Globus pallidus (tissue), 1 donor: ENCODE results near the gene BCKDHB.
A peak's percentile ranks its signal among the peaks of the same experiment; 100 is the strongest.
"Not testable (repeated sequence)": the region's sequence is repeated elsewhere in the genome, so short reads cannot be mapped to it uniquely, and the experiment has no call there.

ENCODE experiments used
- DNase-seq: peaks from one replicate; pipeline ENCODE4 v3.0.0-alpha.2; 2015; ENCODE audit warnings: low spot score

The BCKDHB gene

DNA sequence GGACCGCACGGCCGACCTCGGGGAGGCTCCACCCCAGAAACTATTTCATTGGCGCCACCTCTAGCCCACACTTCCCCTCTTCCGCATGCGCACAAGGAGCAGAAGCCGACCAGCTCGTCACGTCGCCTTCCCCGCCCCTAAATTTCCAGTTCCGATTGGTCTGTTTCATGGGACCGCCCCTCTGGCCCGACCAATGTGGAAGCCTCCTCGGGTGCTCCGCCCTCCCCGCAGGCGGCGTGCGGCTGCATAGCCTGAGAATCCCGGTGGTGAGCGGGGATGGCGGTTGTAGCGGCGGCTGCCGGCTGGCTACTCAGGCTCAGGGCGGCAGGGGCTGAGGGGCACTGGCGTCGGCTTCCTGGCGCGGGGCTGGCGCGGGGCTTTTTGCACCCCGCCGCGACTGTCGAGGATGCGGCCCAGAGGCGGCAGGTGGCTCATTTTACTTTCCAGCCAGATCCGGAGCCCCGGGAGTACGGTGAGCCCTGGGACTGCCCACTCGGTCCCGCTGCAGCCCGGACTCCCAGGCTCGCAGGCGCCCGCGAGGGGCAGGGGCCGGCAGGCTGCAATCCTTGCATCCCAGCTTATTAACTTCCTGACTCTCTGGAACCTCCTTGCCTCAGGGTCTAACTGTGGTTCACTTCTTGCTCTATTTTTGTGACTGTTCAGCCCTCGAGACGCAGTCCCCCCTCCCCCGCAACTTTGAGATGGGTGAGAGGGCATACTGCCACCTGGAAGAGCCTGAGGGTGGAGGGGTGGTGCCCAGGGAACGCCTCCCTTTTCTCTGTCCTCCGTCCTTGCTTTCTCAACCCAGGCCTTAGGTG, at the start of gene BCKDHB:
Gene BCKDHB, plus strand, starts transcription at position 254 of the 818 bp plus-strand sequence. Its CDS starts 23 bp downstream, at position 277.
- DNase-seq = peak; percentile 98

DNA sequence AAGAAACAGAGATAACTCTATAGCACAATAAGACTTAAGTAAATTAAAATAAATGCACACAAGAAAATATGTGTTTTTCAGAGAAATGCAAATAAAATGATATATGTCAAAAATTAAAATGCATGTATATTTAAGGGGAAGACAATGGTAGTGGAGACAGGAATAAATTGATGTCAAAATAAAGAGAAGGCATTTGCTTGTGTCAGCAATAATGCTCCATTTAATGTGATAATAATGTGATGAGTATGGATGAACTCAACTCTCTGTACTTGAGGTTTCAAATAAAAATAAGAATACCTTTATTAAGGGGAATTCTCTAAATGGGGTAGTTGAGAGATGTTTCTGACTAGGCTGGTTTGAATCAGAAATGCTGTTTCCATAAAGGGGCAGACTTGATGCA, 45.7 kb upstream of the BCKDHB start:
- no peak for DNase-seq

DNA sequence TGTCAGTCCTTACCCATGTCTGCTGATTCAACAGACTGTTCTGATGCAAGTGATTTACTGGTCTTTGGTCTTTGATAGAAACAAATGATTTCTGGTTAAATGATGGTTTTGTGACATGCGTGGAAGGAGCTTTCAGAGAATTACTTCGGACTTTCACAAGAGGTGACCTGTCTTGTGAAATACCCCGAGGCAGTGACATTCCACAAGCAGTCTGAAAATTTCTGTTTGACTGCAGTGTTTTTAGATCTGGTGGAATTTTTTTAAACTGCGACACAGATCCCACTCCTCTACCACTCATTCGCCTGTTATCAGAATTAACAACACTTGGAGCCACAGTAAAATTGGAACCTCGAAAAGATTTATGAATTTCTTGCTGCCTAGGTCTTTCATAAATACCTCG, 38.3 kb upstream of the BCKDHB start:
- not testable (repeated sequence) for DNase-seq

DNA sequence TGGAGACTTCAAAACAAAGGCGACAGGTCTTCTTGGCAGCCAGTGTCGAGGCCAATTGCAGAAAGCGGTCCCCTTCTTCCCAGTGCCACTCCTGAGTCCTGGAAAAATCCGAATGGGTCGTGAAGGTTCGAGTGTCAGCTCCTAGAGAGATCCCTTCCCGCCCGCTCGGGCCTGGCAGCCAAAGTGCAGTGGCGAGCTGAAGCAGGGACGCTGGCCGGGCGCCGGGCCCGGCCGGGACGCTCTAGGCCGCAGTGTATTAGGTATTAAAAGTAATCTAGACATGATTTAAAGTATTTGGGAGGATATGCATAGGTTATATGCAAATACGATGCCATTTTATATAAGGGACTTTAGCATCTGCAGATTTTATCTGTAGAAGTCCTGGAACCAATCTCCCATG, 36.0 kb upstream of the BCKDHB start:
- not testable (repeated sequence) for DNase-seq

DNA sequence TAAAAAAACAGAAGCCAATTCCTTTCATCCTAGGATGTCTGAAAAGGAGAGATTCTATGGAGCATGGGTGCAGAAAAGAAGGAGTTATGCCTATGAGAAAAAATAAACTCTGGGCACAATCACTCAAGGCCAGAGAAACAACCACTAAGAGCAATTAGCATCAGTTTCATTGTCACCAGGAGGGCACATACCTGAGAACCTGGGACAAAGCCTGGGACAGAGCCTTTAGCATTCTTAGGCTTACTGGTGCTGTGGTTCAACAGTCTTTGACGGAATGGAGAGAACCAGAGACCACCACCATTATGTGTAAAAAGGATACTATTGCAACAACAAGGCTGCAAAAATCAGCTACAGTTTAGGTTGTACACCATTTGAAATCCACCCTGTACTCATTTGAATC, 29.4 kb upstream of the BCKDHB start:
- no peak for DNase-seq

DNA sequence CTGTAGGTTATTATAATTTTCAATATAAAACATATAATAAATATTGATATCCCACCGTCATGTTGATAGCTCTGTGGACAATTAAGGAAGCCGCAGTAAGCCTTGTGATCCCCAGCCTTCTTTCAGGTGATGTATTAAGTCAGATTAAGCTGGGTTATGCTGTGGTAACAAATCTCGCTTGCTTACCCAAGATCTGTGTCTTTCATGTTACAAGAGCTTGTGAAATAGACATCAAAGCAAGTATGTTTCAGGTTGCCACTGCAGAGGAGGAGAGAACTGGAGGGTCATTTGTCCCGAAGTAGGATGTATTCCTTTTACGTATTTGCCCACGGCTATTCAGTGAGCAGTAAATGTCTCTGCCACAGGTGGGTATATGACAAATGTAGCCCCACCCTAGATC, 17.8 kb upstream of the BCKDHB start:
- DNase-seq = no peak

DNA sequence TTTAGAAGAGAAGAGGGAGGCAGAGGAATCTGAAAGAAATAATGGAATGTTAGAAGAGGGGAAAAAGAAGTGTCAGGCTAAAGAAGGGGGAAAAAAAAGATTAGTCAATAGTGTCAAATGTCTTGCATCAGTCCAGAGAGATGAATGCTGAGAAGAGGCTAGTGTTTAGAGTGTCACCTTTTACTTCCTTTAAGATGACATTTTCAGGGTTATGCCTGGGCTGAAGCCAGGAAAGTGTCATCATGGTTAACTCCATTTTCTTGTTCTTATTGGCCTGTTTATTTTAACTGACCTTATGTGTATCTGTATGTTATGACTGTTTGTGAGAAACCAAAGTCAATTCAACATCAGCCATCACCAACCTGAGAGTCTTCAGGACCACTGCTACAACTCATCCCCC, 15.0 kb upstream of the BCKDHB start:
- no peak for DNase-seq

DNA sequence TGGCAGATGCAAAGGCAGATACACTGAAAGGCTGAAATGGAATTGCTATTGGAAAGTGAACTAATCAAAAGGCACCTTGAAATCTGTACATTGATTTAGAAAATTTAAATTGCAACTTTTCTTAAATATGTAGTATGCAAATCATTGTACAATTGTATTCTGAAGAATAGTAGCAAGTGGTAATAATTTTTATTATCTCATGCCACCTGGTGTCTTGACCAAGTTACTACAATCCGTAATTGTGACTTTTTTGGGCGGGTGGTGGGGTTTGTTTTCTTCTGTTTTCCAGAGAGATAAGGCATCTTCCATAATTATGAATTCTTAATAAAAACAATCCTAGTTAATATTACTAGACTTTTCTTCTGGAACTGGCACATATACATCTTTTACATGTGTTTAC, 12.5 kb upstream of the BCKDHB start:
- DNase-seq = no peak

DNA sequence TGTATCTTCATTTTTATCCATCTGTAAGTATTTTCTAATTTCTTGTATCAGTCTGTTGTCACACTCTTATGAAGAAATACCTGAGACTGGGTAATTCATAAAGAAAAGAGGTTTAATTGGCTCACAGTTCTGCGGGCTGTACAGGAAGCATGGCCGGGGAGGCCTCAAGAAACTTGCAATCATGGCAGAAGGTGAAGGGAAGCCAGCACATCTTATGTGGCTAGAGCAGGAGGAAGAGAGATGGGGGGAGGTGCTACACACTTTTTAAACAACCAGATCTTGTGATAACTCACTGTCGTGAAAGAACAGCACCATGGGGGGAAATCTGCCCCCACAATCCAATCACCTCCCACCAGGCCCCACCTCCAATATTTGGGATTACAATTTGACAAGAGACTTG, 10.9 kb upstream of the BCKDHB start:
- DNase-seq = no peak

DNA sequence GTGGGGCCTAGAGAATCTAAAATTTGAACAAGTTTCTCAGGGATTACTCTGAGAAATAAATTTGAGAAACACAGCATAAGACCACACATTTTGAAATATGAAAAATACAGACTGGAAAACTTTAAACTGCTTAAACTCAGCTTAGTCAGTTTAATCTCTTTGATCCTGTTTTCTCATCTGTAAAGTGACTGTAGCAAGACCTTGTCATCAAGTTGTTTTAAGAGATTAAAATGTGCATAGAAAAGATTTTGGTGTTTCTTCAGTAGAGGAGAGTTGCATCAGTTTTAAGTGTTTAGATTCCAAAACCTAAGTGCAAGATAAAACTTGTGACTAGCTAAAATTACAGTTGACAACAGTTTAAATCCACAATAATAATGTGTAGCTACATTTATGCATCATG, 8.1 kb upstream of the BCKDHB start:
- DNase-seq = no peak

DNA sequence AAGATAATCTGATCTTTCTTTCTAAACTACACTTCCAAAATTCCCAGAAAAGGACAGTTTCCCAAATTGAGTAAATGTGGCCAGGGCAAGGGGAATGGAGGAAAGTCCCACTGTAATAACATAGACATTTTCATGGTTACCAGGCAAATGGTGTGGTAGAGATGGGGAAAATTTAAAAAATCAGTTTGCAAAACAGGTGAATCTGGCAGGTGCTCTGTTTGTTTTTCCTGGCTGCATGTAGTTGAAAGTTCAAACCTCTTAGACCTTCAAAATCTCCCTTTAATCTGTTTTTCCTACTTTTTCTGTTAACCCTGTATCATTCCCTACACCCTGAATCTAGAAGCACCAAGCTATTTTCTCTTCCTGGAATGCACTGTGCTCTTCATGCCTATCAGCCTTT, 2.0 kb upstream of the BCKDHB start:
- no peak for DNase-seq

DNA sequence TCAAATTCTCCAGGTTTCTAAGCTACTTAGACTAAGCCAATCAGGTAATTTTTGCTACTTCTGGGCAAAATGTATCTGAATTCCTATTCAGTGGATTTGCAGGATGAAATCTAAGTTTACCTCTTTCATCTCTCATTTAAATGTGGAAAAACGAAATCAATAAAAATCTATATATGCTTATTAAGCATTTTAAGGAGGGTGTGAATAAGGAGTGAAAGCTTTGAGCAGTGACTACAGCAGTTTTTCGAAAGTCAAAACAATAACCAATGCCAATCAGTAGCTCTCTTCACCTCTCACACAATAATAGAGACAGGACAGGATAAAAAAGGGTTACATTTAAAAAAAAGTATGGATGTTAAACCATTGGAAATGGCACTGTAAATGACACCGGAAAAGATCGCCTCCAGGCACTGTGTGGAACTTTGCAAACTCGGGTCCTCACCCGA, 476 bp upstream of the BCKDHB start:
- DNase-seq = no peak

DNA sequence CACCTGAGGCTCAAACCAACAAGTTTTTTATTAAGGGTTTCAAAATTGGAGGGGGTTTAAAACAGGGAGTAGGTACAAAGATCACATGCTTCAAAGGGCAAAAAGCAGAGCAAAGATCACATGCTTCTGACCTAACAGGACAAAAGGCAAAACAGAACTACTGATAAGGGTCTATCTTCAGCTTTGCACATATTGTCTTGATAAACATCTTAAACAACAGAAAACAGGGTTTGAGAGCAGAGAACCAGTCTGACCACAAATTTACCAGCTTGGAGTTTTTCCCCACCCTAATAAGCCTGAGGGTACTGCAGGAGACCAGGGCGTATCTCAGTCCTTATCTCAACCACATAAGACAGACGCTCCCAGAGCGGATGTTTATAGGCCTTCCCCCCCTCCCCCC, 16.1 kb downstream of the BCKDHB start:
- DNase-seq = not testable (repeated sequence)

DNA sequence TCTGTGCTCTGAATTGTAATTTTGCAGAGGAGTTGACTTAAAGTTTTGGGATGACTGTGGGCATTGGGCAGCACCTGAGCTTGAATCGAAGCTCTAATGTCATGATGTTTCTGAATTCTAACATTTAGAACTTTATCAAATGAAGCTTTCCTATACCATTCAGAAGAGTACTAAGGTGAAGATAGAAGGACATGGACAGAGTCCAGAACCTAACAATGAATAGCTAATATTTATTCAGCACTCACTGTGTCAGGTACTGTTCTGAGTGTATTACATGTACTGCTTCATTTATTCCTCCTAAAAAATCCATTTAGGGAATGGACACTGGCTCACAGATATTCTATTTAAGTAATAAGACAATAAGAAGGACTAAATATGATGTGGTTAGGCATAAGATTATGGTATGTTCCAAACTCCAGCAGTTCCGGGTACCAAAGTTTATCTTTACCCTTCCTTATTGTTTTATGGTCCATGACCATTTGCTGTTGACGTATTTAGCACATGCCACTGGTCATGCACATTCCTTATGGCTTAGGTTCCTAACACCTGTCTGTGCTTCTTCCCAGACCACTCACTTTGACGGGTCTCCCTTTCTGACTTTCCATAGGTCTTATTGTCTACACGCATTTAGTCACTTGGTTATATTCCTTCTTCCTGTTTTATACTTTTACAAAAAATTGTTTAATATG, 20.3 kb downstream of the BCKDHB start:
- DNase-seq = no peak

DNA sequence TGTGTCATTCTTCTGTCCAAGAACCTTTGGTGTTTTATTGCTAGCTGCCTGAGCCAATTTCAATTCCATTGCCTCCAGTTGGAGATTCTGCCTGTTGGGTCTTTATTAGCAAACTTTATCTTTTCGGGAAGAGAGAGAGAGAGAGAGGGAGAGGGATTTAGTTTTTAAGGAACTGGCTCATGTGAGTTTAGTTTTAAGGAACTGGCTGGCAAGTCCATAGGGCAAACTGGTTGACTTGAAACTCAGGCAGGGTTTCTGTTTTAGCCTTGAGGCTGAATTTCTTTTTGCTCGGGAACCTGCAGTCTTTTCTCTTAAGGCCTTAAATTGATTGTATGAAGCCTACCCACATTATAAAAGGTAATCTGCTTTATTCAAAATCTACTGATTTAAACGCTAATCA, 23.0 kb downstream of the BCKDHB start:
- DNase-seq = no peak

DNA sequence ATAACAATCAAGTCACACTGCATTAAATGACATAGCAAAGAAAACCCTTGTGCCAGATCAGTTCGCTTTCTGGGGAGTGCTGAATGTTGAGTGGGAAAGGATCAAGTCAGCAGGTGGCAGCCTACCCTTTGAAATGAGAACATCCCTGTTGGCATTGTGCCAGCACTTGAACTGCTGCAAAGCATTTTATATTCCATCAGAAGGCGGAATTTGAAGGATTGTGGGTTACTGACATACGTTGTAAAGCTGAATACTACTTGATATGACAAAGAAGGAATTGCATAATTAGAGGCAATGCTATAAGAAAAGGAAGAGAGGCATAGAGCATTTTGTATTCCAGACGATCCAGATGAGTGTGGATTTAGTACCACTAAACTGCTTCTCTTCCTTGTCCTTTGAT, 26.5 kb downstream of the BCKDHB start:
- DNase-seq = peak; percentile 46

DNA sequence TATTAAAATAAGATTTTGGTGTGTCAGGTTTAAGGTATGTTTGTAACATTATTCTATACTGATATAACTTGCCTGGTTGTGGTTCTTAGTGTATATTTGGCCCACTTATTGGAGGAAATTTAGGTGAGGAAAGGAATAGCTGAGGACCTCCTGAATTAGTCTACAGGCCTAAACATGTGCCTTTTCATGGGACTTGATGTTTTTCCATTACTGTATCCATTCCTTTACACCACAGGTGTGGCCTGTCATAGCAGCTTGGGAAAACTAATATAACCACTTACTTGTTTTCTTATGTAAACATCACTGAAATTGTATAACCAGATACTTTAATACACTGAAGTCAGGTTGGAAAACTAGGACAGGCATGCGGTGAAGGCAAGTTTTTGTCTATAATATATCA, 27.6 kb downstream of the BCKDHB start:
- no peak for DNase-seq

DNA sequence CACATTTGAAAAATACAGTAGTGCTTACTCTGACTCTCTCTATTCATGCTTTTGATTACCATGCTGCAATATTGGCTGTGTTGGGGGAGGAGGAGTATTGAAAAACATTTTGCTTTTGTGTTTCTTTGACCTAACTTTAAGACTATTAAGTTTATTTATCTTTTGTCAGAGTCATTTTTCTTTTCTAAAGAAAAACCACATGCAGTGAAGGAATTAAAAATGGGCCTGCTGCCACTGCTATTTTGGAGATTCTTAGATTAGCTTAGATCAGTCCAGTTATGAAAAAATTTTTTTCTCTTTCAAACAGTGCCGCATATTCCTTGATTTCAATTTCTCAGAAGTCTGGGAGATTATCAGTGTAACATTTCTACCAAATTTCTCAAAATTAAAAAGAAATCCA, 36.1 kb downstream of the BCKDHB start:
- DNase-seq = no peak

DNA sequence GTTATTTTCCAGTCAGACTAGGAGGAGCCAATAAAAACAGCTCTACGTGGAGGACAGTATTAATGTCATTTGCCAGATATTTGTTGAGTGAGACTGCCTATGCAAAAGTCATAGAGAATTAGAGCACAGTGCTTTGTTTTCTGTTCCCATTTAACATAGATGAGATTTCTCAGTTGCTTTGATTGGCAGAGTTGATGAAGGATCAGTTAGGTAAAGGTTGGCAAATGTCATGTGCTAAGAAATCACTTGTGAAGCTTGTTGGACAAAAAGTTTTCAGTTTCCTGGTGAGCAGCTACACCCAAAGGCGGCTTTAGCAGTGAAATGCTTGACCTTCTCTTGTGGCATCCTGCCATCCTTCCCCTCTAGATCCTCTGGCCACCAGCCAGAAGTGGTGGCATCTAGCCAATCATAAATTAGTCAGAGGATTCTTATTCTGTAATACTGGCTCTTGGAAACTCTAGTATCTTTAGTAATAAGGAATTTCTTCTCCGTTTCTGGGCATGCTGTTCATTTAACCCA, 37.0 kb downstream of the BCKDHB start:
- DNase-seq = peak; percentile 43

DNA sequence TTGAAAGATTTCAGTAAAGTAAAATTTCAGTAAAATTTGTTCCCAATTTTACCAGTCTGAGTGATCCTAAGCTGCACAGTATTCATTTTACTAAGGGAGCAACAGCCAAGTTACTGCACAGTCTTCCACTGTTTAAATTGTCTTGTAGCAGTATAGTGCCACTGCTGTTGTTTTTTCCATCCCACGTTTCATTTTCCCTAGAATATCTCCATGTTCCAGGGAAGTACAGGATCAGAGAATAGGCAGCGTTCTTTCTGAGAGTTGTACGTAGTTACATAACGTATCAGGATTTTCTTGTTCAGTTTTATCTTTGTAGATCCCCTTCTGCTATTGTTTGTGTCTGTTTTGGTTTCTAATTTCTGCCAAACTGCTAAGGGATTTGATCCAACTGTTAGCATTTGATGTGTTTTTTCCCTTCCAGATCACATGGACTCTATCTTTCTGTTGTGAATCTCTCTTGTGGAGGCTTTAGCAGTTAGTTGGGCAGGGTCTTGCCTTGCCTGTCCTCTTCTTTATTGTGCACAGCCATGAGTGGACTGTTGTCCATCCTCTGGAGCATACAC, 38.4 kb downstream of the BCKDHB start:
- no peak for DNase-seq

DNA sequence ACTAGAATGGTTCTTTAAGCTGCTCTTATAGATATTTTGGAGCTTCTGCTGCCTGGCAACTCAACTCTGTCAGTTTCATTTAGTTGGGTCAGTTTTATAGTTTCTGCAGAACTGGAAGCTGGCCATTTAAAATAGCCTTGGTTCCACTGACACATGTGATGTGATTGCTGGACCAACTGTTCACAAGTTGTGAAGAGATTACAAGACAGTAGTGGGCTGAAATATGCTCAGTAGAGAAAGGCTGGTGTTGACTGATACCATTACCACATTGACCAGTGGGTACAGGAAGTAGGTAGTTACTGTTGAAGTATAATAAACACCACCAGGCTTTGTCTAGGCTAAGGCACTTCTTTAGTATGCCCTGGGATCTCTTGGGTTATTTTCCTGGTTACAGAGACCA, 39.0 kb downstream of the BCKDHB start:
- no peak for DNase-seq

DNA sequence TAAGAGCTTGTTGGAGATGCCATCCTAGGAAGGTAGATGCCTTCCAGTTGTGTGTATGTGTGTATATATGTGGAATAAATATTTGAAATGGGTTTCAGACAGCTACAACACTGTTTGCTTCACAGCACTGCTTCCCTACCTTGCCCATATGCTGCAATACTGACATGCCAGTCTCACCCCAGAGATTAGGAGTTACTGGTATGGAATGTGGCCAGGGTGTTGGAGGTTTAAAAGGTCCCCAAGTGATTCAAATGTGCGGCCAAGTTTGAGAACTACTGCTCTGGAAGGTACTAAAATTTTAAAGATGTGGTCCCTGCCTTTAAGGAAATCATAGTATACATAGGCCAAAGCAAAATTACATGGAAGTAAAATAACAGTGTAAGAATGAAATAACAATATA, 39.5 kb downstream of the BCKDHB start:
- no peak for DNase-seq

DNA sequence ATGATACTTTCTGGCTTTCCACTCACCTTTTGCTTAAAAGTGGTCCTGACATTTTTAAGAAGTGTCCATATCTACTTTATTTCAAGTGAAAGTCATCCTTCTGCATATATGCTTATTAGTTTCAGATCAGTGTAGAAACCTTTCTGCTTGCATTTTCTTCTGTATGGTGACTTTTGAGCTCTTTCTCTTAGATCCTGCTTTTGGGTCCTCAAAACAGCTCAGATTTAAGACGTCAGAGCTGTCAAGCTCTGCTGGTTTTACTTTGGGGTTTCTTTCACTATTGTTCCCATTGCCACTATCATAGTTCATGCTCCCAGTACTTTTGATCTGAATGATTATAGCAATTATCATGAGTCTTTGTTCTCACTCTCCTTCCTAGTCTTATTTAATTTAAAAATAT, 41.7 kb downstream of the BCKDHB start:
- no peak for DNase-seq
